HepG2 (cell line): Measurements from ENCODE around the gene YPEL3. TPM values are rescaled to one million over a fixed set of nuclear protein-coding genes. Genes with fewer than 3 reads are reported as not detected.
A peak's percentile ranks its signal among the peaks of the same experiment; 100 is the strongest.

Experiments used
- HMGXB3 ChIP-seq: sonication (generic); formaldehyde crosslinking; IDR thresholded peaks from 2 replicates; pipeline ENCODE4 v1.4.0; 2020; ENCODE audit warnings: missing genetic modification reagents, borderline replicate concordance
- HNF4A ChIP-seq: sonication (generic); formaldehyde crosslinking; IDR thresholded peaks from 2 replicates; pipeline ENCODE4 v1.4.0; 2020; ENCODE audit warnings: missing genetic modification reagents
- HOXA9 ChIP-seq: sonication (generic); formaldehyde crosslinking; IDR thresholded peaks from 2 replicates; pipeline ENCODE4 v1.8.1; 2022; ENCODE audit warnings: missing genetic modification reagents, mild to moderate bottlenecking, moderate library complexity, borderline replicate concordance
- NCOA1 ChIP-seq: sonication (generic); formaldehyde crosslinking; IDR thresholded peaks from 2 replicates; pipeline ENCODE4 v1.9.0; 2021; ENCODE audit warnings: missing genetic modification reagents
- SALL1 ChIP-seq: sonication (generic); formaldehyde crosslinking; IDR thresholded peaks from 2 replicates; pipeline ENCODE4 v1.8.0; 2022; ENCODE audit warnings: mild to moderate bottlenecking, missing genetic modification reagents
- SAP130 ChIP-seq: IDR thresholded peaks from 2 replicates; pipeline ENCODE4 v1.6.1; 2016; ENCODE audit warnings: low read depth
- ZBTB8A ChIP-seq: sonication (generic); formaldehyde crosslinking; IDR thresholded peaks from 2 replicates; pipeline ENCODE4 v1.4.0; 2020; ENCODE audit warnings: mild to moderate bottlenecking, low read depth, missing genetic modification reagents, borderline replicate concordance
- ZMAT3 ChIP-seq: sonication (generic); formaldehyde crosslinking; conservative IDR thresholded peaks from 2 replicates; pipeline ENCODE4 v1.7.0; 2021; ENCODE audit warnings: missing genetic modification reagents
- ZNF124 ChIP-seq: sonication (generic); formaldehyde crosslinking; IDR thresholded peaks from 2 replicates; pipeline ENCODE4 v1.4.0; 2020; ENCODE audit warnings: missing genetic modification reagents
- ZNF143 ChIP-seq: sonication (generic); formaldehyde crosslinking; IDR thresholded peaks from 2 replicates; pipeline ENCODE4 v1.4.0; 2020; ENCODE audit warnings: missing genetic modification reagents
- ZNF317 ChIP-seq: sonication (generic); formaldehyde crosslinking; IDR thresholded peaks from 2 replicates; pipeline ENCODE4 v1.5.0; 2020; ENCODE audit warnings: mild to moderate bottlenecking, missing genetic modification reagents
- ZNF34 ChIP-seq: sonication (generic); formaldehyde crosslinking; IDR thresholded peaks from 2 replicates; pipeline ENCODE4 v1.4.0; 2020; ENCODE audit warnings: mild to moderate bottlenecking, missing genetic modification reagents, borderline replicate concordance
- ZNF350 ChIP-seq: sonication (generic); formaldehyde crosslinking; IDR thresholded peaks from 2 replicates; pipeline ENCODE4 v1.4.0; 2020; ENCODE audit warnings: mild to moderate bottlenecking, low read depth, missing genetic modification reagents, borderline replicate concordance
- ZNF430 ChIP-seq: sonication (generic); formaldehyde crosslinking; IDR thresholded peaks from 2 replicates; pipeline ENCODE4 v1.9.0; 2021; ENCODE audit warnings: mild to moderate bottlenecking, missing genetic modification reagents
- ZNF431 ChIP-seq: sonication (generic); formaldehyde crosslinking; IDR thresholded peaks from 2 replicates; pipeline ENCODE4 v1.9.0; 2022; ENCODE audit warnings: missing genetic modification reagents, low read depth, mild to moderate bottlenecking, borderline replicate concordance
- ZNF496 ChIP-seq: sonication (generic); formaldehyde crosslinking; IDR thresholded peaks from 2 replicates; pipeline ENCODE4 v1.8.1; 2023; ENCODE audit warnings: mild to moderate bottlenecking, moderate library complexity, missing genetic modification reagents; ENCODE audit not compliant: insufficient replicate concordance
- ZNF558 ChIP-seq: sonication (generic); formaldehyde crosslinking; IDR thresholded peaks from 2 replicates; pipeline ENCODE4 v1.9.0; 2022; ENCODE audit warnings: mild to moderate bottlenecking, missing genetic modification reagents, borderline replicate concordance
- ZNF589 ChIP-seq: sonication (generic); formaldehyde crosslinking; conservative IDR thresholded peaks from 2 replicates; pipeline ENCODE4 v1.8.0; 2022; ENCODE audit warnings: mild to moderate bottlenecking, moderate library complexity, missing genetic modification reagents
- ZNF644 ChIP-seq: IDR thresholded peaks from 2 replicates; pipeline ENCODE4 v1.6.1; 2016; ENCODE audit warnings: low read depth
- ZNF703 ChIP-seq: sonication (generic); formaldehyde crosslinking; IDR thresholded peaks from 2 replicates; pipeline ENCODE4 v1.5.1; 2020; ENCODE audit warnings: missing genetic modification reagents, mild to moderate bottlenecking, moderate library complexity, borderline replicate concordance
- ZNF788 ChIP-seq: sonication (generic); formaldehyde crosslinking; IDR thresholded peaks from 2 replicates; pipeline ENCODE4 v1.5.0; 2020; ENCODE audit warnings: mild to moderate bottlenecking, missing genetic modification reagents, borderline replicate concordance
- polyA plus RNA-seq, 8 experiments: library from polyadenylated mRNA; depleted of rRNA in 3 of 8; stranded (reverse) in 7 of 8; unstranded in 1 of 8; fragments of >200 nt; fragmentation: Illumina TruSeq in 4 of 8; extraction: Trizol in 4 of 8; gene quantifications; 2 replicates each; pipeline versions ENCODE4 v1.2.1 to v1.2.3, GENCODE V29; 2011 to 2016; ENCODE audit warnings: low read depth in 4 of 8, missing spikeins in 1 of 8, mixed read lengths in 1 of 8; ENCODE audit not compliant: insufficient read depth in 1 of 8
- total RNA-seq, 5 experiments: library from RNA; depleted of rRNA; stranded (reverse); fragments of >200 nt; fragmentation: Illumina TruSeq; extraction: Trizol; gene quantifications; 2 replicates each; pipeline ENCODE4 v1.2.3, GENCODE V29; 2016; ENCODE audit warnings: low read depth in 1 of 5
- TF ChIP-seq, protein P1 (sequence below): IDR thresholded peaks from 2 replicates; pipeline ENCODE4 v1.6.1; 2016; ENCODE audit warnings: mild to moderate bottlenecking
- TF ChIP-seq, protein P2 (sequence below): IDR thresholded peaks from 2 replicates; pipeline ENCODE4 v1.6.1; 2016; ENCODE audit warnings: control low read depth

The YPEL3 gene
- total and polyA plus RNA-seq, 2 of the 13 experiments (the other 11 are each of a cell fraction or from before 2014, with no cell fraction given), result 5.4 to 47.0 TPM

DNA sequence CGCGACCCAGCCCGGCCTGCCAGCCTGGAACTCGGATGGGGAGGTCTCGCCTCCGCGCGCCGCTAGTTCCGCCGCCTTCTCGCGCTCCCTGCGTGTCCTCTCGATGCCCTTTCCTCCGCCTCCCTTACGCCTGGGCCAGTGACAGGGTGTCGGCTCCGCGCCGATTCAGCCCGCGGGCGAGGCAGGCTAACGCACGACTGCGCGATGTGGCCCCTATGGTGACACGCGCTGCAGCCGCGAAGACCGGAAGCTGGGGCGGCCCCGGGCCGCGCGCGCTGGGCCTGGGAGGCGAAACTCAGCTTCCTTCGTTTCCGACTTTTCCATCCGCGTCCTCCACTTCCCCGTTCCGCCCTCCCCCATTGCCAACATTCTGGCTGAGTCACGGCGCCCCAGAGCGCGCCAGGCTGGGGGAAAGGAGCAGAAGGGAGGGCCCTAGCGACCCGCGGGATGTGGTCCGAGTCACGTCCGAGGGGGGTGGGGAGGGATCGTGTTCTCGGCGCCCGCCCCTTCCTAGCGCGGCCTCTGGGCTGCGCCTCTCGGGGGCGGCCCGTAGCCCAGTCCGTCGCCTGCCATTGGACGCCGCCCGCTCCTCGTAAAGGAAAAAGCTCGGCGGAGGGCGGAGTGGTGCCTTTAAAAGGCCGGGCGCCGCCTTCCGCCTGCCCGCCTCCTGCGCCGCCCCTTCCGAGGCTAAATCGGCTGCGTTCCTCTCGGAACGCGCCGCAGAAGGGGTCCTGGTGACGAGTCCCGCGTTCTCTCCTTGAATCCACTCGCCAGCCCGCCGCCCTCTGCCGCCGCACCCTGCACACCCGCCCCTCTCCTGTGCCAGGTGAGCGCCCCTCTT, 30.7 kb downstream of the YPEL3 start, which contains the start of gene ALDOA (continued):
- TF ChIP-seq, protein P1, sequence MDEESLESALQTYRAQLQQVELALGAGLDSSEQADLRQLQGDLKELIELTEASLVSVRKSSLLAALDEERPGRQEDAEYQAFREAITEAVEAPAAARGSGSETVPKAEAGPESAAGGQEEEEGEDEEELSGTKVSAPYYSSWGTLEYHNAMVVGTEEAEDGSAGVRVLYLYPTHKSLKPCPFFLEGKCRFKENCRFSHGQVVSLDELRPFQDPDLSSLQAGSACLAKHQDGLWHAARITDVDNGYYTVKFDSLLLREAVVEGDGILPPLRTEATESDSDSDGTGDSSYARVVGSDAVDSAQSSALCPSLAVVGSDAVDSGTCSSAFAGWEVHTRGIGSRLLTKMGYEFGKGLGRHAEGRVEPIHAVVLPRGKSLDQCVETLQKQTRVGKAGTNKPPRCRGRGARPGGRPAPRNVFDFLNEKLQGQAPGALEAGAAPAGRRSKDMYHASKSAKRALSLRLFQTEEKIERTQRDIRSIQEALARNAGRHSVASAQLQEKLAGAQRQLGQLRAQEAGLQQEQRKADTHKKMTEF (CRISPR knock-in tag), result peak; percentile 99
- TF ChIP-seq SAP130 (CRISPR knock-in tag) (peak; percentile 96), HNF4A (CRISPR knock-in tag) (0 out of 2 replicates have a peak, but pooled peaks have one; percentile 5), SALL1 (peak; percentile 93), ZNF430 (peak; percentile 98), NCOA1 (CRISPR knock-in tag) (peak; percentile 100), ZNF589 (peak; percentile 80), HMGXB3 (CRISPR knock-in tag) (peak; percentile 83), ZNF317 (CRISPR knock-in tag) (peak; percentile 93), ZBTB8A (CRISPR knock-in tag) (no peak), ZNF496 (no peak), ZMAT3 (CRISPR knock-in tag) (peak; percentile 98), ZNF124 (CRISPR knock-in tag) (peak; percentile 81; the same call in 1 of the 2 replicates), ZNF34 (0 out of 2 replicates have a peak, but pooled peaks have one; percentile 83), ZNF703 (CRISPR knock-in tag) (peak; percentile 99), ZNF143 (CRISPR knock-in tag) (peak; percentile 19; the same call in 1 of the 2 replicates), ZNF350 (peak; percentile 99), ZNF644 (0 out of 2 replicates have a peak, but pooled peaks have one; percentile 6), HOXA9 (peak; percentile 33; the same call in 1 of the 2 replicates), ZNF431 (CRISPR knock-in tag) (peak; percentile 97), ZNF558 (CRISPR knock-in tag) (peak; percentile 35), ZNF788 (peak; percentile 97)
- TF ChIP-seq, protein P2, sequence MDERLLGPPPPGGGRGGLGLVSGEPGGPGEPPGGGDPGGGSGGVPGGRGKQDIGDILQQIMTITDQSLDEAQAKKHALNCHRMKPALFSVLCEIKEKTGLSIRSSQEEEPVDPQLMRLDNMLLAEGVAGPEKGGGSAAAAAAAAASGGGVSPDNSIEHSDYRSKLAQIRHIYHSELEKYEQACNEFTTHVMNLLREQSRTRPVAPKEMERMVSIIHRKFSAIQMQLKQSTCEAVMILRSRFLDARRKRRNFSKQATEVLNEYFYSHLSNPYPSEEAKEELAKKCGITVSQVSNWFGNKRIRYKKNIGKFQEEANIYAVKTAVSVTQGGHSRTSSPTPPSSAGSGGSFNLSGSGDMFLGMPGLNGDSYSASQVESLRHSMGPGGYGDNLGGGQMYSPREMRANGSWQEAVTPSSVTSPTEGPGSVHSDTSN (CRISPR knock-in tag), result no peak; the same call in 1 of the 2 replicates
